Omental fat pad (tissue), 4 donors: ENCODE results near the gene PAGR1. TPM values are rescaled to one million over a fixed set of nuclear protein-coding genes. Genes with fewer than 3 reads are reported as not detected.

Source experiments
- ATAC-seq: fragments of 150-250 bp; one replicate; pipeline ENCODE4 v1.9.1; 2016; ENCODE audit warnings: mild to moderate bottlenecking, moderate library complexity; ENCODE audit not compliant: low FRiP score
- DNase-seq: peaks from one replicate; pipeline ENCODE4 v3.0.0-alpha.2; 2019; ENCODE audit warnings: low spot score
- CTCF ChIP-seq, 3 donors: fragments of 450-650 bp; IDR thresholded peaks; one replicate each; pipeline ENCODE4 v1.5.1; 2016 to 2017; ENCODE audit warnings: antibody characterized with exemption in 3 of 3, mild to moderate bottlenecking in 3 of 3, moderate library complexity in 2 of 3
- total RNA-seq, 4 donors: library from RNA; depleted of rRNA; stranded (reverse); fragments of >200 nt; gene quantifications; one replicate each; pipeline ENCODE4 v1.1.0, GENCODE V29; 2016

PAGR1 gene
- total RNA-seq, 4 donors from 2014 or later, result 15.6 to 32.9 (median 20.6) TPM

- no peak for ATAC-seq
- TF ChIP-seq CTCF (IDR thresholded peaks at IDR 0.05), result no peak
- no peak for DNase-seq
These were observed 28.0 kb downstream of the PAGR1 start for GRCh38 chr16:29843931-29844330.

DNA sequence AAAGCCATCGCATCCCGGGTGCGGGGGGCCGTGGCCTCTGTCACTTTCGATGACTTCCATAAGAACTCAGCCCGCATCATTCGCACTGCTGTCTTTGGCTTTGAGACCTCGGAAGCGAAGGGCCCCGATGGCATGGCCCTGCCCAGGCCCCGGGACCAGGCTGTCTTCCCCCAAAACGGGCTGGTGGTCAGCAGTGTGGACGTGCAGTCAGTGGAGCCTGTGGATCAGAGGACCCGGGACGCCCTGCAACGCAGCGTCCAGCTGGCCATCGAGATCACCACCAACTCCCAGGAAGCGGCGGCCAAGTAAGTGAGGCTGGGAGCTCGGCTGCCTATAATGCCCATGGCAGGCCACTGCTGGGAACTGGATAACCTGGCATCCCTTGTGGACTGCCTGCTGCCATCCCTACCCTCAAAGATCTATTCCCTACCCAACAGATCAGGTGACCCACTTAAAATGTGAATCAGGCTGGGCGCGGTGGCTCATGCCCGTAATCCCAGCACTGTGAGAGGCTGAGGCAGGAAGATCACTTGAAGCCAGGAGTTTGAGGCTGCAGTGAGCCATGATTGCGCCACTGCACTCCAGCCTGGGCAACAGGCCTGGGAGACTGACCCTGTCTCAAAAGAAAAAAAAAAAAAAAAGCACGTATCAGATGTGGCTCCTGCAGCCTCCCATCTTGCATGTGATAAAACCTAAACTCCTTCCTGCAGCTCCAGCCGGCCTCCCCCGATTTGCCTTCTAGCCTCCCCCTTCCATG, 28.8 kb downstream of the PAGR1 start:
- no peak for TF ChIP-seq CTCF (IDR thresholded peaks at IDR 0.05)
- DNase-seq (no peak), ATAC-seq (no peak)

GRCh38 chr16:29845656-29846055, 29.7 kb downstream of the PAGR1 start:
- ATAC-seq (no peak), DNase-seq (no peak)
- TF ChIP-seq CTCF (IDR thresholded peaks at IDR 0.05), result no peak

- TF ChIP-seq CTCF (IDR thresholded peaks at IDR 0.05), result peak in 1 of 3 donors; percentile 30
- DNase-seq (peak; percentile 43), ATAC-seq (peak; percentile 46)
These were observed 32.7 kb downstream of the PAGR1 start for GRCh38 chr16:29848420-29849297.

DNA sequence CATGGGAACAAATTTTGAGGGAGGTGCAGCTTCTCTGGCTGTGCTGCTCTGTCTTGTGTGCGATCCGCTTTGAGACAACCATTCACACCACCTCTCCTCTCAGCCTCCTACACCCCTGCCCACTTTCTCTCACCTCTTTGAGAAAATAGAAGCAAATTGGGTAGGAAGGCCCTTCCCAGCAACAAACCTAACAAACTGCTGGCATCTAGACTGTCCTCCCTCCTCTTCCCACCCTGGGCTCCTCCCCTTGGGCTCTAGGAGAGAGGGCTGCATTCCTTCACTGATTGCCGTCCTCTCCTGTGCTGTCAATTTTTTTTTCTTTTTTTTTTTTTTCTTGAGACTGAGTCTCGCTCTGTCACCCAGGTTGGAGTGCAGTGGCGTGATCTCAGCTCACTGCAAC, 33.6 kb downstream of the PAGR1 start:
- DNase-seq (no peak), ATAC-seq (no peak)
- TF ChIP-seq CTCF (IDR thresholded peaks at IDR 0.05), result no peak

DNA sequence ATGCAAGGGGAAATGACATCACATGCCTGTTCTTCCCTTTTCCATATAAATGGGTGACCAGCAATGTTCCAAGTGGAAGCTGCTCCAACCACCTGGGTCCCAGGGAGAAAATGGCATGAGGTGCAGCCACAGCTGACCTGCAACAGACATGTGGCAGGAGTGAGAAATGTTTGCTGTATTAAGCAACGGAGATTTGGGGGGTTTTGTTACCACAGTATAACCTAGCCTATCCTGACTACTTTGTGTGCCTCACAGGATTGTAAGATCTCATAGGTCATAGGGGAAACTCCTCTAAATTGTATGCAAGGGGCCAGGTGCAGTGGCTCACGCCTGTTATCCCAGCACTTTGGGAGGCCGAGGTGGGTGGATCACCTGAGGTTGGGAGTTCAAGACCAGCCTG, 35.0 kb downstream of the PAGR1 start:
- no peak for DNase-seq
- ATAC-seq, result no peak
- TF ChIP-seq CTCF (IDR thresholded peaks at IDR 0.05), result no peak
